ENCODE data around the gene CPT1C.

The CPT1C gene

GRCh38 chr19:49690656-49691242, at the start of gene CPT1C:
CPT1C (plus strand) TSS chr19:49691116; CDS start chr19:49692253, 1,137 bp downstream.
- TF ChIP-seq CTCF (IDR thresholded peaks at IDR 0.05; ENCODE audit: low read depth, low read length, missing control alignments) = no peak
- DNase-seq (ENCODE audit: extremely low read depth, low read depth) = no peak
- peak within 1 kb of the TSS; percentile 42 for H3K4me3 ChIP-seq (replicated peaks; ENCODE audit: low read depth, low read length)

DNA sequence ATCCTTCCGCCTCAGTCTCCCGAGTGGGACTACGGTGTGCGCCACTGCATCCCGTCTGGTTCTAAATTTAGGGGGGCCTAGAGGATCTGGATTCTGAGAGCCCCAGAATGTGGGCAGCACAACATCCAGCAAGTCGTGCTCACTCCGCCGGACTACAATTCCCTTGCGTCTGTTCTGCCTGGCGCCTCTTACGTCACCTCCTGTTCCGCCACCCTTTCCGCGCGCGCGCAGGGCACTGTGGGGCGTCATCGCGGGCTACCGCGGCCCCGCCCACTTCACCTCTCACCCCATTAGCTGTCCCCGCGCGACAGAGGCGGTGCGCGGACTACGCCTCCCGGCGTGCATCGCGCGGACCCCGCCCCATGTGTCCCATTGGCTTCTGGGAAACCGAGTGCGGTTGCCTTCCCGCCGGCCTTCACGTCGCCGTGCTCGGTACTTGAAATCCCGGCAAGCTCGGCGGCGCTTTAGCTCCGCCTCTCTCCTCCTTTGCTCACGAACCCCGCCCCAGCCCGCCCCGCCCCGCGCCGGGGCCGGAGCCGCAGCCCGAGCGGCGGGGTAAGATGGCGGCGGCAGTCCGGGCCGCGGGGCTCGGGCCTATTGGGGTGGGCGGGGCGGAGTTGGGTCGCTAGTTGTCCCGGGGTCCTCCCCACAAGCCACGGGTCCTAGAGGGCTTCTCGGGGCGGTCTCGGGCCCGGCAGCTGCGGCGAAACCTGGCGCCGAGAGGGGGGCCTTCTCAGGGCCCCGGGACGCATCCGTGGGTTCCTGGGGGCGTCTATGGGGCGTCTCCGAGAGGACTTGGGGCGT, 49.0 kb upstream of the CPT1C start, which contains the start of gene SCAF1:
Gene SCAF1, plus strand, starts transcription at position 522 of the 804 bp plus-strand sequence. CDS start 2,818 bp downstream, outside the sequence.
- peak; percentile 96 for DNase-seq (ENCODE audit: extremely low read depth, low read depth)
- TF ChIP-seq CTCF (IDR thresholded peaks at IDR 0.05; ENCODE audit: low read depth, low read length, missing control alignments) = no peak
- peak within 1 kb of the TSS; percentile 99 for H3K4me3 ChIP-seq (replicated peaks; ENCODE audit: low read depth, low read length)

DNA sequence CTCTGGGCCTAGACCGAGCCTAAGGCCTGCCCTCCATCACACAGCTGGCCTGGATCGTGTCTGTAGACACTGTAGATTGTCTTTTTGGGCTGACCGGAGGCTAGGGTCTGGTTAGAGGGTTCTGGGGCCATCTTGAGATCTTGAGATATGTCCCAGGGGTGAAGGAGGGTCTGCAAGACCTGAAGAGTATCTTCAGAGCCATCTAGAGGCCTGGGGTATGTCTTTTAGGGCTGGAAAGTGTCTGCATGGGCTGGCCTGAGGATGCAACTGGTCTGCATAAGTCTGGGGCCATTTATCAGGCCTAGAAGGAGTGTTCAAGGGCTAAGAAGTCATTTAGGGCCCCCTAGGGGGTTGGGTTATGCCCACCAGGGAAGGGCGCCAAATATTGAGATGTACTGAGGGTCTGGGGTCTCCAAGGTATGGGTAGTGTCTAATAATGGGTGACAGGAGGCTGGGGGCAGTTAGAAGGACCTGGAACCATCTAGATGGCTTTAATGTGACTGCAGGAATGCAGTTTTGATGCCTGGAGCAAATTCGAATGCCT, 48.4 kb upstream of the CPT1C start:
- DNase-seq (ENCODE audit: extremely low read depth, low read depth) = no peak
- TF ChIP-seq CTCF (IDR thresholded peaks at IDR 0.05; ENCODE audit: low read depth, low read length, missing control alignments) = no peak
- peak overlapping the region; percentile 99 for H3K4me3 ChIP-seq (replicated peaks; ENCODE audit: low read depth, low read length)

- H3K4me3 ChIP-seq (replicated peaks; ENCODE audit: low read depth, low read length) = peak overlapping the region; percentile 99
- TF ChIP-seq CTCF (IDR thresholded peaks at IDR 0.05; ENCODE audit: low read depth, low read length, missing control alignments) = no peak
- DNase-seq (ENCODE audit: extremely low read depth, low read depth) = no peak
These were observed 47.5 kb upstream of the CPT1C start for GRCh38 chr19:49643466-49643865.

DNA sequence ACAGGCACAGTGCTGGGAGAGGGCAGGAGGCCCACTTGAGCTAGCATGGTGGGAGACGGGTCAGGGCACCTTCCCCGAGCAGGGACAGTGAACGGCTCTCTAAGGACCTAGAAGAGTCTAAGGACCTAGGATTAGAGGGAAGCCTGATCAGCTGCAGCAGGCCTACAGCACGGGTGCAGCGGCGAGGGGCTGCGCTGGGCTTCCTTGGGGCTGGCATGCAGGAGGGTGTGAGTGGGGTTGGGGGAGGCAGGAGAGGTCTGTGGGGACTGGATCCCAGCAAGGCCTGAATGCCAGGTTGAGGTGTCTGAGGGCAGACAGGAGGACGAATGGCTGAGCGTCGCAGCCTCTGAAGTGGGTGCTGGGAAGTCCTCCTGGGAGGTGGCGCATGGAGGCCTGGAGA, 45.3 kb upstream of the CPT1C start:
- H3K4me3 ChIP-seq (replicated peaks; ENCODE audit: low read depth, low read length) = no peak overlapping the region
- DNase-seq (ENCODE audit: extremely low read depth, low read depth) = no peak
- no peak for TF ChIP-seq CTCF (IDR thresholded peaks at IDR 0.05; ENCODE audit: low read depth, low read length, missing control alignments)

DNA sequence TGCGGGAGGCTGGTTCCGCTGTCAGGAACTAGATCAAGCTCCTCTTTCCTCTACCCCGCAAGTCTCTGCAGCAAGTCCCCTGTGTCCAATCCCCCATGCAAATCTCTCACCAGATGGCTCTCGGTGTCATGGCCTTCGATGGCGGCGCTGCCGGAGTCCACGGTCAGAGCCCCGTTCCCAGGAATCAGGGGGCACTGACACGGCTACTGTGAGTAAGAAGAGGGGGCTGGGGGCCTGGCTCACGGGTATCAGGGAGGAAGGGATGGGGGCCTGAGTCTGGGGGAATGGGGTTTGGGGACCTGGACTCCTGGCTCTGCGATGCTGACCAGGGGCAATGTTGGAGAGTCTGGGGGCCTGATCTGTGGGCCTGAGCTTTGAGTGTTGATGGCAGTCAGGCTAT, 44.9 kb upstream of the CPT1C start:
- no peak for DNase-seq (ENCODE audit: extremely low read depth, low read depth)
- no peak overlapping the region for H3K4me3 ChIP-seq (replicated peaks; ENCODE audit: low read depth, low read length)
- TF ChIP-seq CTCF (IDR thresholded peaks at IDR 0.05; ENCODE audit: low read depth, low read length, missing control alignments) = no peak
